T47D (cell line): ENCODE data around the gene STX18.

Source experiments
- DNase-seq, 2 experiments: peaks; one replicate each; pipeline versions ENCODE4 v3.0.0 to v3.0.0-alpha.2; 2011 to 2012; ENCODE audit warnings: low read depth in 1 of 2, low spot score in 1 of 2
- JUND ChIP-seq: IDR thresholded peaks from 2 replicates; pipeline ENCODE4 v1.6.1; 2012; ENCODE audit warnings: low read depth
- in situ Hi-C: cut with HindIII; loops from 2 replicates; pipeline ENCODE4 v1.10.0; 2016; ENCODE audit warnings: low sequenced_read_pairs, low pct_unique_long_range_greater_than_20kb

Gene STX18

DNA sequence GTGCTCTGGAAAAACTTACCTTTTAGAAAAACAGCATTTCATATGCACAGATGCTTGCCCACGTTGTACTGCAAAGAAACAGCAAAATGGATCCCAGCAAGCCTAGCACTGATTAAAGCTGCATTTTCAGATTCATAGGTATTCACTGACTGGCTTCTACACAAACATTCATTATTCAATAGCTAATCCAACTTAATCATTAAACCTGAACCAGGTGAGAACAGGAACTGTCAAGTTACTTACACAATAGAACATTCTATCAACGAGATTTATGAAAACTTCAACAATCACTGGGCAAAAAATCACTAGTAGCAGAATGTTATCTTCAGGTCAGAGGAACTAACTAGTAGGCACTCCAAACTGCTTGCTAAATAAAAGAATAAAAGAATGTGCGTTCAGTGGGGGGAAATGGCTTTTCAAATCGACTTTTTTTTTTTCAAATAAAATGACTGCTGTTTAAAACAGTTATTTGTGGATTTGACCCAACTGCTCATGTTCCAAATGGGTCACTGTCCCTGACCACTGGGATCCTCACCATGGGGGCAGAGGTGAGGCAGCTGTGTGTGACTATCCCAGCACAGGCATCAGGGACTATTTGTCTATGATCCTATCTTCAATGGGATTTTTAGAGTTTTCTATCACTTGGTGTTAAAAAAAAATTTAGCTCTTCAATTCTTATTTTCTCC is 42.3 kb downstream of the STX18 start:
- TF ChIP-seq JUND: no peak
- in situ Hi-C loops: no loop called here
- DNase-seq: no peak

DNA sequence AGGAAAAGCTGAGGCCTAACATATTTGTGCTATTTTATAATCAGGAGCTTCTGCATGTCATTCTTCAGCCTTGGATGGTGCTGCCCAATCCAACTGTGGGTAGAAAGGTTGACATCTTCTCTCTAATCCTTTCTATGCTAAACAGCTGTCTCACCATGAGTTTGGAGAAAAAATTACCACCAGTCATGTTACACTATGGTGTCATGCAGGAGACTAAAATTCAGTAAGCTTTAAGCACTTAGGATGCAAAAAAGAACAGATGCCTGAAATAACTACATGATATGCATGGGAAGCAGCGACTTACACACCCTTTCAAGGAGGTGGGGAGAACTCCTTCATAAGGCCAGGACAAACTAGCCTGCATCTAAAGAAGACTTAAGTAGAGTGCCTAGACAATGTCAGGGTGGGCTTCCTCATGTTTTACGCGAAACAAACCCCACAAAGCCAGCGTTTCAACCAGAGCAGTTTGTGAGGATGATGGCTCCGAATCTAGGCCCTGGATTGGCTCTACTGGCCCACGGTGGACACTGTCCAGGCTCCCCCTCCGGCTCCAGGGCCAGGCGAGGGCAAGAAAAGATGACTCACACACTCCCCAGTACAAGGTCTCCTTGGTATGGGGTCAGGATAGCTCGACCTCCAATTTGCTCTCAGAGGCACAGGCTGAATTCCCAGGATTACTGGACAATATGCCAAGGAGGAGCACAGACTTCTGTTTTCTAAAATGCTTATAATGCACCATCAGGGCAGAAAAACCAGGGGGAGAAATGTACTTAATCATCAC is 45.1 kb downstream of the STX18 start:
- in situ Hi-C loops: no loop called here

DNA sequence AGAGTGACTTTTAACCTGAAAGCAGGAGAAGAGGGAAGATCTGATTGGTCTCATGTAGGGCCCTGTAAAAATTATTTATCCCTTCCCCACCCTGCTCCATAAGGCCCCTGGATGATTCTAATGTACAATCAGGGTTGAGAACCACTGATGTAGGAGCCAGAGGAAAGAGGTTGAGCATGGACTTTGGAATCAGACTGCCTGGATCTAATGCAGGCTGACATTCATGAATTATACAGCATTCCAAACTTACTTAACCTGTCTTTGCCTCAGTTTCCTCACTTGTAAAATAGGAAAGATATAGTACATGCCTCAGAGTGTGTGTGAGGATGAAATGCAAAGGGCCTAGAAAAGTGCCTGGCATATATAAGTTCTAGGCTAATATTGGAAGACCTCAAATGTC is 47.0 kb downstream of the STX18 start:
- TF ChIP-seq JUND: no peak
- DNase-seq: no peak
- in situ Hi-C loops: no loop called here

More for the DNA sequence above, 45.1 kb downstream of the STX18 start:
- DNase-seq: no peak
- no peak for TF ChIP-seq JUND

DNA sequence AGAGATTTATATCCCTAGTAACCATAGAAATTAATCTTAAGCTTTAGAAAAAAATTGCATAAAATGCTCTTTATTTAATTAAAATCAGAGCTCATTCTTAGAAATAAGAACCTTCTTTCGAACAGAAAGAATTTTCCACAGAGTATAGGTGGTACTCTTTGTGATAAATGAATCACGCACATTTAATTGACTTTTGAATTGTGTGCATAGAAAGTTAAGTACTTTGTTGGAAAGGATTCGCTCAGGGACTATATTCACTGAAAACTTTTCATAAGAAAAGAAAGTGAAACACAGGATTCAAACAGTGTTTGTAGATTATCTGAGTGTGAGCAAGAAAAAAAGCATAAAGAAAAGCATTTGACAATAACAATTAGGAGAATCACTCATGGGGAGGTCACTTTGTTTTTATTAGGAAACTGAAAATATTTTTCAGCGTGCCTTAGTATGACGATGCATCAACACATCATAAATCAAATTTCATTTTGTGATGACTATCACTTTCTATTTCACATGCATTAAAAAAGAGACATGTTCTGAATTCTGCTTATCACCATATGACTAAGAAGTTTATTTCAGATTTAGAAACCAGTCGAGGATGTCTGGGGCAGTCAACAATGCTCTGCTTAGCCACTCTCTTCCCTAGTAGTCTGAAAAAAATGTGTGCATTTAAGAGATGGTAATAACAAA is 49.5 kb downstream of the STX18 start:
- in situ Hi-C loops: no loop called here
- no peak for TF ChIP-seq JUND
- DNase-seq: no peak

DNA sequence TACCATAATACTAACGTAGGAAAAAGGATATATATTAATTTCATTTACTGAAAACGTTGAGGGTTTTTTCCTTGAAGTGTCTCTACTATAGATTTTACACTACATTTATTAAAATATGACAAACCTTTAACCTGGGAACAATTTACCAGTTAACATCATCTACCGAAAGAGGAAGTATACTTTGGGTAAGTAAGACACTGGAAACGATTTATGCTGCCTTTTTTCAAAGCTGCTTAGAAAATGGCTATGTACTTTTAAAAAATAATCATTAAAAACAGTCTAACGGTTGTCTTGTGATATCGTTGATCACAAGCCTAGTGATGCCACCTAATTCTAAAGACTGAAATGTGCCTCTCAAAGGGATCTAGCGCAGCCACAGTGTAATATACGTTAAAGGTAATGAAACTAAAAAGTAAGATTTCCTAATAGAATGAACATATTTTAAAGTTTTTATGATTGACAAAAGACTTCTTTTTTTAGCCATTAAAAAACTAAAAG is 50.4 kb downstream of the STX18 start:
- no peak for TF ChIP-seq JUND
- DNase-seq: no peak
- in situ Hi-C loops: no loop called here

DNA sequence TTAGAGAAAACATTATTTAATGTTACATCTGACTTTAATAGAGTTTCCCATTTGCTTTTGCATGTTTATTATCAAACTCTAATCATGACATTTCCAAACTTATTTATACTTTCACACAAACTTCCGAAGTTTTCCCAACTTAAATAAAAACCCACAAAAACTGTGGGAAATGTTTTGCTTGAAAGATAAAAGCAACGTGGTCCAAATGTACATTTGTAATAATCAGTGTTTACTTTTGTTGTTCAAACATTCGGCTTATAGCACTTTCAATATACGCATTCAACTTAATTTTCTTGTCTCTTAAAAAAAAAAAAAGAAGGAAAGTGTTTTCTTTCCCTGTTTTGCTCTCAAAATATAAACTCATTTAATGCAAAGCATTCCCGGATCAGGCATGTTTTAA is 51.0 kb downstream of the STX18 start:
- in situ Hi-C loops: no loop called here
- DNase-seq: no peak
- TF ChIP-seq JUND: no peak

DNA sequence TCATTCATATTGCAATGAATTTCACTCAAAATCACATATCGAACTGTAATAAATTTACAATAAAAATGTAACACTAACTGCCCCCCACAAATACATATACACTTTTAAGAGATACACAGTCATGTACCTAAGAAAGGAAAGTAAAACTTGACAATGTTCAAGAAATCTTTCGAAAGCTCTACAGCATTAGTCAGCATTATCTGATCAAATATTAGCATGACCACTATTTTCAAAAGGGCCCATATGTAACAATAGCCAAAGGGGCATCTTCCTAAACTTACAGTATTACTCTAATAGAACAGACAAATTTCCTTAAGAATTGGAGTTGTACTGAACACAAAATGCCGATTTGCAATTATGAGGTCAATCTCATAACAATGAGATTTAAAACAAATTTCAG is 51.8 kb downstream of the STX18 start:
- in situ Hi-C loops: no loop called here
- DNase-seq: no peak
- TF ChIP-seq JUND: no peak

DNA sequence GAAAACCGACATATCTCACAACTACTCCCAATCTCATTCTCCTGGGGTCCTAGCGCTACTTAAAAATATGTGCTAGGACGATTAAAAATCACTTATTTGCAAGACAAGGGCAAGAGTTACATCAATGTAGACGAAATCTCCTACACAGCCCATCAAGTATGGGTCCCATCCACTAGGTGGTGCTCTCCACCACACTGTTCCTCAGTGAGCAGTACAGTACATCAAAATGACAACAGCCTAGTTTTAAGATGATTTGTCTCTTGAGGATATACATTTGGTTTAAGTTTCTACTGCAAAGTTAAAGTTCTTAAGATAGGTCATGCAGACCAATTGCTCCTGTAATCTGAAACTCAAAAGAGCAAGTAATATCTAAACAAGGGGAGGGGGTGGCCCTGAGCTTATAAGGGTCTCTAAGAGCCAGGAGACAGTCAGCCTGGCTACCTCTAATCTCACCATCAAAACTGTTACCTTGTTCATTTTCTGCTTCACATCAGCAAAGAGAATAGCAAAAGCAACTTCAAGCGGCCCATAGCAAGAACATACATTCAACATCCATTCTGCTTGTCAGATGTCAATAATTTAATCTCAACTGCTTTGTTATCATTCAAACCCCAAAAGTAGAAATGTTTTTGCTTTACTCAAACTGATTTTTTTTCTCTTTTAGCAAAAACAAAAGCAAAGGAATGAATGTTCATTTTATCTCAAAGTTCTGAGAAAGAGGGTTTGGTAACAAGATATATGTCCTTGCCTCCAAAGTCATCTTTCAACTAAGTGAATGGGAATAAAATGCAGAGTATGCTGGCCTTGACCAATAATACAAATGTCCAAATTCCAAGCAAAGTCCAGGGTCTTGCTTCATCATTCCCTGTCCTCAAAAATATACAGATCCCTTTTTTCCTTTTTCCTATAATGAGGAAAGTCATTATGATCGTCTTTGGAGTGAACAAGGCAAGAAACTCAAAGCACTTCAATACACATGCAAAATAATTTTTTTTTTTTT is 53.1 kb downstream of the STX18 start:
- peak; percentile 35 to 78 for DNase-seq
- no peak for TF ChIP-seq JUND
- in situ Hi-C loops: no loop called here

DNA sequence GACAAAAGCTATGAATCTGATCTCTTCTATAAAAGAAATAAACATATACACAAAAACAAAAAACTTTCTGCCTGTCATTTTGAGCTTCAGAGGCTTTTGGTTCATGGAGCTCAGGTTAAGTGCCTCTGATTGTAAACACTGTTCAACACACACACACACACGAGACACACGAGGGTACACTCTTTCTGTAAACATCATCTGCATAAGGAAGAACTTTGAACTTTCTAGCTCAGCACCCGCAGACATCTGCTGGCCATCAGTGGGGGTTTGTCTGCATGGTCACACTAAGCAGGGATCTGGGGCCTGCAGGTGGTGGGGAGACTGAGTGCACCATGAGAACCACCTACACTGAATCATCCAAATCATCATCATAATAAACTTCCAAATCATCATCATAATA is 54.9 kb downstream of the STX18 start:
- no peak for TF ChIP-seq JUND
- no peak for DNase-seq
- in situ Hi-C loops: no loop called here

DNA sequence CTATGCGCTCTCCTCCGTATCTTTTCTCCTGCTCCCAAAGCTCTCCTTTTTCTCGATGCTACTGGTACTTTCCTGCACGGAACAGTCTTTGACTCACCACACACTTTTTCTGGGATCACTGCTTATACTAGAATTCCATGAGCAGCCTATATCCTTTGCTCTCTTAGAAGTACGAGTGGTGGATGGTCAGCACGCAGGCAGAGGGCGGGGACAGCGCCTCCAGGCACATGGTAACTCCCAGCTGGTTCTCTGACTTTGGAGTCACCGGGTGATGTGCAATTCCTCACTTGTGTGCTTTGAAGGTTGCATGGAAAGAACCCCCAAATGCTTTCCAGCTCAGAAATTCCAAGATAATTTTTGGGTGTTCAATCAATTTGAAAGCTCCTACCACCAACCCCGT is 56.0 kb downstream of the STX18 start:
- DNase-seq: no peak
- in situ Hi-C loops: no loop called here
- TF ChIP-seq JUND: no peak

DNA sequence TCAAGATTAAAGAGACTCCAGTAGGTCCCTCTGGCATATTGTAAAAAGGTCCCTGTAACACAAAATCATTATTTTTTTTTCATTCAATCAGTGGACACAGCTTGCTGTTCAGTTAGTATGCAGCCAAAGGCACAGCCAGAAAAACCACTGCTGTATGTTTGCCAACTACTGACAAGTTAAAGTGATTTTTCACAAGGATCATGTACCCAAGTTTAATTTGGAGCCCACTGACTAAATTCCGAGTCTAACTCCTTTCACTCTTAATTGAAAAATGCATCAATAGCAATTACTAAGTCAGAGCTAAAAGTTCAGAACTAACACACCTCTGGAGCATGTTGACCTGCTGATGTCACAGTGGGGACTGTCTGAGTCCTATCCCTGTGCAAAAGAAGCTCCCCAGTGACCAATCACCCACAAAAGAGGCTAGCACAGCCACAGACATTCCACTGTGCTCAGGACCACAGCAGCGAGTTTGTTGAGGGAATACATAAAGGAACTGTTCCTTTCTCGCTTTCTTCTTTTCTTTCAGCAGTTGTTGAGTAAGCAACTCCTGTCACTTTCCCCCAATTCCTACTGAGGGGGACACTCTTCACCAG is 60.4 kb downstream of the STX18 start:
- DNase-seq: no peak
- in situ Hi-C loops: no loop called here
- no peak for TF ChIP-seq JUND

DNA sequence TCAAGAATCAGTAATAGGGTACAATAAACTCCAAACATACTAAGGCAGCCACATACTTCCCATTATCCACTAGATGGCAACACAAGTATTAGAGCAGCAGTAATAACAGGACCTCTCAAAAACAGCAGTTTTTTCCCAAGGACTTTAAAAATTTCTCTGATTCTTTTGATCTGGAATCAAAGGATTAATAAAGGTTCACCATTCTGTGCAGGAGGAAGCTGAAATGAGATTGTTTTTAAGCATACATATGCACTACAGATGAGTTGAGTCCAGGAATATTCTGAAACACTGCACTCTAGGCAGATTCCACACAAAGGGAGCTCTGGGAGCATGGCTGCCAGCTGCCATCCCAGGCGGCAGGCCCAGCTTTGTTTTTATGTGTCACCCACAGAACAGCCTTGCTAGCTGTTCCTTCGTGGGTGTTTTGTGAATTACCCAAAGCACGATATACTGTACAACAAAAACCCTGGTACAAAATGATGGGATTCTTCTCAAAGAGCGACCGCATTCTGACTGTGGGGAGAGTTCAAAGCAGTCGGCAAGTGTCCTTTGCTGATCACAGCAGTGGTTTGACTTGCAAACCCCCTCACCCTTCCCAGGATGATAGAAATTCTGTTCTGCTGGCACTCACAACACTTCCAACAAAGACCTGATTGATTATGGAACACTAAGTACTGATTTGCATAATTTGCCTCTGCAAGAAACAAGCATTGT is 61.0 kb downstream of the STX18 start:
- no peak for TF ChIP-seq JUND

More for the DNA sequence above, 61.0 kb downstream of the STX18 start:
- DNase-seq: no peak
- in situ Hi-C loops: no loop called here
